GM12891 (cell line): Measurements from ENCODE around the gene VSTM2L.

Source experiments
- PAX5 ChIP-seq: IDR thresholded peaks from 2 replicates; pipeline ENCODE4 v1.6.1; 2011; ENCODE audit warnings: low read length, moderate library complexity, mild to moderate bottlenecking; ENCODE audit not compliant: insufficient read depth, severe bottlenecking
- POLR2A ChIP-seq: IDR thresholded peaks from 2 replicates; pipeline ENCODE4 v1.6.1; 2011; ENCODE audit warnings: low read depth, low read length, control low read depth
- POLR2AphosphoS5 ChIP-seq: IDR thresholded peaks from 2 replicates; pipeline ENCODE4 v1.6.1; 2011; ENCODE audit warnings: low read depth, low read length, control low read depth
- SPI1 ChIP-seq: IDR thresholded peaks from 2 replicates; pipeline ENCODE4 v1.6.1; 2011; ENCODE audit warnings: low read depth, low read length, control low read depth
- TAF1 ChIP-seq: IDR thresholded peaks from 2 replicates; pipeline ENCODE4 v1.6.1; 2011; ENCODE audit warnings: low read depth, low read length, control low read depth

DNA sequence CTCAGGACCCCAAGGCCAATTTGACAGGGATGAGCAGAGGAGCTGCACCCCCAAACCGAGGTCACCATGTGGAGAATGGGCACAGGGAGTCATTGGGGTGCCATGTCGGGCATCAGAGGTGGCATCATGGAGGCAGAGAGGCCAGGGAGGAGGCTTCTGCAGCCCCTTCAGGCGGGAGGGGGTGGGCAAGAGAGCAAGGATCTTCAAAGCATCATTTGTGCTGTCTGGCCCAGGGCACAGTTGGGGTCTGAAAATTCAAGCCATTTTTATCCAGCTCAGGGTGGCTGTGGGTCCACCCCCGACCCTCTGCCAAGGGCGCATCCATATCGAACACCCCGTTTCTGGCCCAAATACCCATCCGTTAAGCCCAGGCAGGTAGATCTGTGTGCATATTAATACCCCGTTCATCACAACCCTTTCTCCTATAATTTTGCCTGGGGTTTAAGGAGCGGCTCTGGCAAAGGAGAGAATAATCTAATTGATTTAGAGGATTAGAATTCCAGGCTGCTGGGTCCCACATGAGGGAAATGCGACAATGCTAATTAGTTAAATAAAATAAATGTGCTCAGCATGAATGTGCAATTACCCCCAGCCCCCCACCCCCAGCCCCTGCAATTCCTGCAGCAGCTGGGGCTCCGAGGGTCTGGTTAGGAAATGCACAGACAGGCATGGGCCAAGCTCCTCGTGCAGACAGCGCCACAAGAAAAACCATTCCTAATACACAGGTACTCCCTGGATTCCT is 31.9 kb downstream of the VSTM2L start:
- TF ChIP-seq POLR2A = no peak
- no peak for TF ChIP-seq POLR2AphosphoS5
- TF ChIP-seq TAF1 = no peak
- TF ChIP-seq SPI1 = no peak
- no peak for TF ChIP-seq PAX5
